K562 (cell line): Measurements from ENCODE around the gene ERRFI1. TPM values are rescaled to one million over a fixed set of nuclear protein-coding genes. Genes with fewer than 3 reads are reported as not detected.

Experiments
- ARID3A ChIP-seq: IDR thresholded peaks from 2 replicates; pipeline ENCODE4 v1.6.1; 2012; ENCODE audit warnings: low read depth, low read length, improper control_type of control experiment, borderline replicate concordance
- CREB3L1 ChIP-seq: fragments of 450-650 bp; IDR thresholded peaks from 2 replicates; pipeline ENCODE4 v1.6.1; 2014; ENCODE audit warnings: low read depth, mild to moderate bottlenecking, moderate library complexity, borderline replicate concordance
- E4F1 ChIP-seq: fragments of 250-450 bp; sonication (Bioruptor Pico); IDR thresholded peaks from 2 replicates; pipeline ENCODE4 v1.5.0; 2021; ENCODE audit warnings: mild to moderate bottlenecking, borderline replicate concordance
- NBN ChIP-seq: fragments of 450-650 bp; IDR thresholded peaks from 2 replicates; pipeline ENCODE4 v1.6.1; 2016; ENCODE audit warnings: low read depth, mild to moderate bottlenecking
- NCOA2 ChIP-seq, 2 experiments: fragments of 450-650 bp; IDR thresholded peaks; 2 replicates each; pipeline ENCODE4 v1.6.1; 2018; ENCODE audit warnings: mild to moderate bottlenecking in 2 of 2, moderate library complexity in 1 of 2; ENCODE audit not compliant: partially characterized antibody in 2 of 2
- NR4A1 ChIP-seq, 2 experiments: fragments of 250-450 bp in 1 of 2; fragments of 450-650 bp in 1 of 2; sonication (Bioruptor Pico) in 1 of 2; IDR thresholded peaks; 2 replicates each; pipeline versions ENCODE4 v1.4.0 to v1.6.1; 2016 to 2020; ENCODE audit warnings: mild to moderate bottlenecking in 2 of 2, missing compliant biosample characterization in 1 of 2, missing genetic modification characterization in 1 of 2, moderate library complexity in 1 of 2
- RFX1 ChIP-seq: fragments of 450-650 bp; IDR thresholded peaks from 2 replicates; pipeline ENCODE4 v1.6.1; 2016; ENCODE audit warnings: mild to moderate bottlenecking, moderate library complexity
- SRF ChIP-seq, 2 experiments: fragments of 250-450, 450-650 bp in 1 of 2; sonication (Bioruptor Pico) in 1 of 2; sonication (generic) in 1 of 2; formaldehyde crosslinking; IDR thresholded peaks; 2 replicates each; pipeline versions ENCODE4 v1.5.0 to v1.5.1; 2020 to 2022; ENCODE audit warnings: mild to moderate bottlenecking in 1 of 2, missing genetic modification reagents in 1 of 2
- ZFP91 ChIP-seq: sonication (generic); formaldehyde crosslinking; IDR thresholded peaks from 2 replicates; pipeline ENCODE4 v1.8.0; 2022; ENCODE audit warnings: mild to moderate bottlenecking, missing genetic modification reagents
- ZNF740 ChIP-seq, 3 experiments: fragments of 200-800 bp in 1 of 3; sonication (Bioruptor generic) in 1 of 3; sonication (generic) in 1 of 3; formaldehyde crosslinking in 1 of 3; IDR thresholded peaks; 2 replicates each; pipeline versions ENCODE4 v1.6.1 to v1.8.0; 2016 to 2022; ENCODE audit warnings: mild to moderate bottlenecking in 2 of 3, missing compliant biosample characterization in 2 of 3, missing genetic modification characterization in 2 of 3, missing genetic modification reagents in 1 of 3
- polyA plus RNA-seq, 8 experiments: library from polyadenylated mRNA; depleted of rRNA in 4 of 8; stranded (reverse) in 5 of 8; unstranded in 3 of 8; fragments of >200 nt; fragmentation: Nextera tagmentation in 2 of 8; fragmentation: Illumina TruSeq in 1 of 8; extraction: Ambion mirVana in 2 of 8; extraction: Trizol in 1 of 8; gene quantifications; 2 replicates each; pipeline versions ENCODE4 v1.2.1 to v1.2.3, GENCODE V29; 2011 to 2014; ENCODE audit warnings: inconsistent platforms in 1 of 8, missing spikeins in 1 of 8
- total RNA-seq, 7 experiments: library from RNA; depleted of rRNA in 6 of 7; stranded (reverse); fragments of >200 nt in 6 of 7; fragmentation: Illumina TruSeq in 2 of 7; extraction: Trizol in 2 of 7; gene quantifications; 2 replicates each; pipeline versions ENCODE4 v1.2.1 to v1.2.3, GENCODE V29; 2011 to 2021; ENCODE audit warnings: low replicate concordance in 1 of 7

ERRFI1 gene
- total and polyA plus RNA-seq, 9 of the 15 experiments (the other 6 are each of a cell fraction or from before 2014, with no cell fraction given), result 0.67 to 4.4 (median 1.1) TPM

- no peak for TF ChIP-seq E4F1 (CRISPR knock-in tag)
- TF ChIP-seq ARID3A, result no peak
- TF ChIP-seq SRF (CRISPR knock-in tag; IDR thresholded peaks at IDR 0.05), result no peak
- TF ChIP-seq ZFP91, result no peak
- TF ChIP-seq NR4A1 (CRISPR knock-in tag; IDR thresholded peaks at IDR 0.05), result no peak
- TF ChIP-seq NR4A1 (tag; IDR thresholded peaks at IDR 0.05), result no peak
- TF ChIP-seq CREB3L1, result no peak
- TF ChIP-seq NBN, result no peak
- no peak for TF ChIP-seq NCOA2 (IDR thresholded peaks at IDR 0.05; ENCODE audit: partially characterized antibody in 2 of 2)
- TF ChIP-seq RFX1, result no peak
- no peak for TF ChIP-seq ZNF740 (CRISPR knock-in tag; IDR thresholded peaks at IDR 0.05)
- no peak for TF ChIP-seq ZNF740 (tag; IDR thresholded peaks at IDR 0.05)
Observed at GRCh38 chr1:7973086-7973485, 53.0 kb downstream of the ERRFI1 start (continued).
